HCEC 1CT (cell line): Measurements from ENCODE around the gene PKM.
"Not testable (repeated sequence)": the region's sequence is repeated elsewhere in the genome, so short reads cannot be mapped to it uniquely, and the experiment has no call there.

ENCODE experiments used
- DNase-seq: peaks from one replicate; pipeline ENCODE4 v3.0.0-alpha.2; 2017

Gene PKM

GRCh38 chr15:72231066-72231832 is at the start of gene PKM:
TSS of gene PKM (minus strand) at chr15:72231190. CDS start at chr15:72219097, 12,093 bp downstream.
- peak; percentile 99 for DNase-seq

GRCh38 chr15:72280751-72281150 is 49.8 kb upstream of the PKM start:
- no peak for DNase-seq

GRCh38 chr15:72278737-72279136 is 47.7 kb upstream of the PKM start:
- no peak for DNase-seq

DNA sequence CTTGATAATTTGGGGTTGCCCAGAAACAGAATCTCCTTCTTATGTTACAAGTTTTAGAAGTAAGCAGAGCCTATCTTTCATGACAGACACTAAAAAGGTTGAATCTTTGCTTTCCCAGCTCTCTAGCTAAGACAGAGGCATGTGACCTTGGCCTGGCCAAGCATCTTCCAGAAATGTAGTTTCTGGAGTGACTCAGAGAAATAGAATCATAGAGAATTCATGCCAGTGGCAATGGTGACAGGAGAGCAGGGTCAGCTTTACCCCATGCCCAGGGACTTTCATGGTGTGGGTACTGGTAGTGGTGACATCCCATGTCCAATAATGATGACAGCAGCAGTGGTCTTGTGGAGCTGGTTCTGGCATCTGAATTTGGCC is 45.3 kb upstream of the PKM start:
- DNase-seq: no peak

GRCh38 chr15:72275635-72276325 is 44.8 kb upstream of the PKM start:
- not testable (repeated sequence) for DNase-seq

GRCh38 chr15:72272997-72273352 is 42.0 kb upstream of the PKM start:
- DNase-seq: no peak

GRCh38 chr15:72272213-72272996 is 41.4 kb upstream of the PKM start, which contains the start of gene PARP6:
TSS of gene PARP6 (minus strand) at chr15:72272554. CDS start at chr15:72267477, 5,077 bp downstream.
- peak; percentile 98 for DNase-seq

DNA sequence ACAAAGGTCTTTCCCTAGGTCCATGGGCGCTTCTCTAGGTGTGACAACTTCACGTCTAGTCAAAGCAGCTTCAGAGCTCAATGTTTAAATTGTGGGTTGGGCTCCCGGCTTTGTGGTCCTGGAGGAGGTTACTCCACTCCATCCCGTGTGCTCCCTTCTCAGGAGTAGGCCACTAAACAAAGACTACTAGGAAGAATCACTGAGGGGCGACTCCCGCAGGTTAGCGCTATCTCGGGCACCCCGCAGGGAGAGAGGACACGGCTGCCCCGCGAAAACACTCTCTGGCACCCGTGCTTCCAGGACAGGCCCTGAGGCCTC is 40.9 kb upstream of the PKM start:
- peak; percentile 17 for DNase-seq

DNA sequence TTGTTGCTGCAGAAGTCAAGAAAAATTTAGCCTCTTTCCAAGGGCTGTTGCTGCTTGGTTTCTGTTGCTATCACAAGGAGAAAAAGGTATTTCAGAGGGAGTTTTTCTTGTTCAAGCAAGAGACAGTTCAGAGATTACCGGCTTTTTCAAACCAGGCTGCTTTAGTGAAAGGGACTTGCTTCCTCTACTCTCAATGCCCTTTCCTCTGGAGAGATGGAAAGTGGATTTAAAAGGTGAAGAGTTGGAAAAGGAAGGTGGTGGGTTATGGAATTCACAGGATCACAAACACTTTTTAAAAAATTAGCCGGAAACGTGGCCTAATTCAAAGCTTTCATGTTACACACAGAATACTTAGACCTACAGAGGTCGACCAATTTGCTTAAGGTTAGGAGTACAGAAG is 40.2 kb upstream of the PKM start:
- DNase-seq: no peak

GRCh38 chr15:72269739-72270138 is 38.7 kb upstream of the PKM start:
- DNase-seq: no peak

GRCh38 chr15:72265031-72265430 is 34.0 kb upstream of the PKM start:
- no peak for DNase-seq

- no peak for DNase-seq
Measured at GRCh38 chr15:72252663-72253299, 21.8 kb upstream of the PKM start.

GRCh38 chr15:72249142-72249810 is 18.3 kb upstream of the PKM start:
- no peak for DNase-seq

- DNase-seq: no peak
Measured at GRCh38 chr15:72248514-72248913, 17.5 kb upstream of the PKM start.

DNA sequence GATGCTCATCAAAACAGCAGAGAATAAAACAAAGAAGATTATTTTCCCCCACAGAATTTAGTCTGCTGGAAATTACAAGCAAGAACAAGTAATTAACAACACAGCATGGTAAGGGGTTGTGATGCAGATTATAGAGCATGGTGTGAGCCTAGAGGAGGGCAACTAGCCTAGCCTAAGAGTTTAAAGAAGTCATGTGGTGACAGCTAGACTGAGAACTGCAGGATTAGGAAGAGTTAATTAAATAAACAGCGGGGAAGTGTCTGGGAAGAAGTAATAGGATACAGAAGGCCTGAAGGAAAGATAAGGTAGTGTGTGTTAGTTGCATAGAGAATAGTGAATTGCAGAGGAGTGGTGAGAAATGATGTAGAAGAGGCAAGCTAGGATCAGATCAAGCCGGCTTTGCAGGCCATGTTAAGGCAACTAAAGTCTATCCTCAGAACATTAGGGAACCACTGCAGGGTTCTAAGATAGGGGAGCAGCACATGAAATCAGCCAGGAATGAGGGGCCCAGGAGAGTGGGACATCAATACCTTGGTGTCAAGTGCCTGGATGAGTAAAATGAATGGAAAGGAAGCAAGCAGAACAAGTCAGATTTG is 11.9 kb upstream of the PKM start:
- no peak for DNase-seq

DNA sequence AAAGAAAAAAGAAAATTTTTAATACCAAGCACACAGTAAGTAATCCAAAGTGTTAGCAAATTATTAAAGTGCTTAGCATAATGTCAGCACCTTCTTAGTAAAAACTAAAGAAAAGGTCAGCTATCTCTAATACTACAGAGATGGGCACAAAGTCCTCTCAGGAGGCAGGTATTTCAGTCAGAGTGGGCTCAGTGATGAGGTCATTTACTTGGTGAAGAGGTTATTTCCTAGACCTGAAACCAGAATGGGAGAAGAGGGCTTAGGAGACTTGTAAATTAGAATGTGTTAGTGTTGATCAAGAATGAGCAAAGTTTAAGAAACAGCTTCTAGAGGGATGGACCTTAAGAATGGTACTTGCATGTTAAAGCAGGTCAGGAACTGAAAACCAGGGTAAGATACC is 8.7 kb upstream of the PKM start:
- DNase-seq: no peak

GRCh38 chr15:72238586-72238985 is 7.6 kb upstream of the PKM start:
- no peak for DNase-seq

- no peak for DNase-seq
Measured at GRCh38 chr15:72237853-72238224, 6.8 kb upstream of the PKM start.

DNA sequence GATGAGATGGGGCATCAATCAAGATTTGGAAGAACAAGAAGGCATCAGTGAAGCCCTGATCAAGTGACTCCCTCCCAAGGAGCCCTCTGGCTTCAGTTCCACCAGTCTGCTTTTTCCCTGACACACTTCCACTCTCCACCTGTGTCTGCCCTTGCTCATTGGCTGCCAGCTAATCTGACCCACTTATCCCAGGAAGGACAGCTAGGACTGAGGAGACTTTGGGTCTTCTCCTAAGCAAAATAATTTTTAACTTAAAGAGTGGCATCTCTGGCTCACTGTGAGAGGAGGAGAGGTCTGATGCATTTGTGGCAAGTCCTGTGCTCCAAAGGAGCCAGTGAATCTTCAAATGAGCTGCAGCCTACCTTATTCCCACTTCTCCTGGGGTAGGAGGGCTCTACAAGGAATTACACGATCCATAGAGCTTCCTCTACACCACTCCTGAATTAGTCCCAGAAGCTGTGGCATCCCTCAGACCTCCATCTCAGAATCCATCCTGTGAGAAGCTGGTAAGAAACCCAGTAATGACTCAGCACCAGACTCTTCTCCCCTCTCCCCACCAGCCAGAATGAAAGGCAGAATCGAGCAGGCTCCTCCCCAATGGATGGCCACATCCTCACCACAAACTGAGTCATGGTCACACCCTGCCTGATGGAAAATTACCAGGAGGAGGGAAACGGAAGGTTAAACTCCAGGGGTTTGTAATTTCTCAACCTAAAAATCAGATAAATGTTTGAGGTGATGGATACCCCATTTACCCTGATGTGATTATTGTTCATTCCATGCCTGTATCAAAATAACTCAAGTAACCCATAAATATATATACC is 6.3 kb upstream of the PKM start:
- peak; percentile 97 for DNase-seq

- DNase-seq: no peak
Measured at GRCh38 chr15:72236381-72237003, 5.5 kb upstream of the PKM start.

GRCh38 chr15:72235298-72235697 is 4.3 kb upstream of the PKM start:
- DNase-seq: no peak
